CD4-positive, alpha-beta T cell treated with Interleukin-10 for 1 hour (primary cell): ENCODE data around the gene DOCK8.

Experiments
- DNase-seq: peaks from one replicate; pipeline ENCODE4 v3.0.0-alpha.2; 2020

The DOCK8 gene

GRCh38 chr9:468766-469426 lies 254.2 kb downstream of the DOCK8 start:
- DNase-seq, result no peak

GRCh38 chr9:469672-470551 lies 255.2 kb downstream of the DOCK8 start:
- DNase-seq, result peak; percentile 93

- no peak for DNase-seq
Observed at GRCh38 chr9:470552-471194, 256.0 kb downstream of the DOCK8 start.

GRCh38 chr9:471320-471719 lies 256.7 kb downstream of the DOCK8 start:
- no peak for DNase-seq

- no peak for DNase-seq
Observed at GRCh38 chr9:472479-473075, 257.9 kb downstream of the DOCK8 start.

- DNase-seq, result no peak
Observed at GRCh38 chr9:477193-477592, 262.5 kb downstream of the DOCK8 start.

GRCh38 chr9:479304-479970 lies 264.8 kb downstream of the DOCK8 start:
- no peak for DNase-seq

GRCh38 chr9:479971-480350 lies 265.3 kb downstream of the DOCK8 start:
- no peak for DNase-seq

GRCh38 chr9:482739-483138 lies 268.1 kb downstream of the DOCK8 start:
- no peak for DNase-seq

- DNase-seq, result no peak
Observed at GRCh38 chr9:486156-486555, 271.5 kb downstream of the DOCK8 start.

GRCh38 chr9:487429-487828 lies 272.8 kb downstream of the DOCK8 start:
- no peak for DNase-seq

- no peak for DNase-seq
Observed at GRCh38 chr9:488448-488847, 273.8 kb downstream of the DOCK8 start.

- no peak for DNase-seq
Observed at GRCh38 chr9:489198-490197, 274.8 kb downstream of the DOCK8 start.

GRCh38 chr9:494764-495163 lies 280.1 kb downstream of the DOCK8 start:
- no peak for DNase-seq

GRCh38 chr9:495739-496138 lies 281.1 kb downstream of the DOCK8 start:
- no peak for DNase-seq

GRCh38 chr9:503326-503725 lies 288.7 kb downstream of the DOCK8 start:
- DNase-seq, result no peak

GRCh38 chr9:503881-504852 lies 289.5 kb downstream of the DOCK8 start, which contains the start of gene KANK1:
TSS of gene KANK1 (plus strand) at chr9:504695.
- DNase-seq, result peak; percentile 78

- no peak for DNase-seq
Observed at GRCh38 chr9:504921-505740, 290.5 kb downstream of the DOCK8 start.

GRCh38 chr9:505741-506059 lies 291.0 kb downstream of the DOCK8 start:
- peak; percentile 6 for DNase-seq

- DNase-seq, result no peak
Observed at GRCh38 chr9:506281-506680, 291.6 kb downstream of the DOCK8 start.
